Esophagus squamous epithelium (tissue), 4 donors: ENCODE measurements around the gene SUMO3.

Experiments used
- POLR2A ChIP-seq, 4 donors: fragments of 450-650 bp; IDR thresholded peaks; one replicate each; pipeline ENCODE4 v1.6.1; 2017; ENCODE audit warnings: antibody characterized with exemption in 4 of 4, mild to moderate bottlenecking in 4 of 4, moderate library complexity in 3 of 4
- TF ChIP-seq, protein P1 (sequence below), 6 experiments: fragments of 450-650 bp in 4 of 6; fragments of 200-600 bp in 2 of 6; sonication (generic) in 2 of 6; IDR thresholded peaks; one replicate each; pipeline ENCODE4 v1.5.1; 2016 to 2019; ENCODE audit warnings: antibody characterized with exemption in 6 of 6, mild to moderate bottlenecking in 4 of 6, moderate library complexity in 4 of 6

DNA sequence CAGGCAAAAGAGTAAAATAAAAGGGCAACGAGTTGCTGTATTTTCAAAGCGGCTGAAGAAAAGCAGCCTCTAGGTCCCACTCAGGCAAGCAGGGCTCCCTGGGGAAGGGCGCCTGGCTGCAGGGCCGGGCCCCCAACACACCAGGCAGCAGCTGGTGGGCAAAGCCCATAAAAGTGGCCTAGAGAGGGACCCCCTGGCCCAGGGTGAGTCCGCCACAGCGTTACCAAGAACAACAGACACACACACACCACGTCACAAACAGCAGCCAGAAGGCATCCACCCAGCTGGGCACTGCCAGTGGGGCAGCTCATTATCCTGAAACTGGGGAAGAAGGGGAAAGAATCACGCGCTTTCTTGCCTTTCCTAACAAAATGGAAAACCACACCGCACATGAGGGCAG, 4.7 kb downstream of the SUMO3 start:
- TF ChIP-seq, protein P1, sequence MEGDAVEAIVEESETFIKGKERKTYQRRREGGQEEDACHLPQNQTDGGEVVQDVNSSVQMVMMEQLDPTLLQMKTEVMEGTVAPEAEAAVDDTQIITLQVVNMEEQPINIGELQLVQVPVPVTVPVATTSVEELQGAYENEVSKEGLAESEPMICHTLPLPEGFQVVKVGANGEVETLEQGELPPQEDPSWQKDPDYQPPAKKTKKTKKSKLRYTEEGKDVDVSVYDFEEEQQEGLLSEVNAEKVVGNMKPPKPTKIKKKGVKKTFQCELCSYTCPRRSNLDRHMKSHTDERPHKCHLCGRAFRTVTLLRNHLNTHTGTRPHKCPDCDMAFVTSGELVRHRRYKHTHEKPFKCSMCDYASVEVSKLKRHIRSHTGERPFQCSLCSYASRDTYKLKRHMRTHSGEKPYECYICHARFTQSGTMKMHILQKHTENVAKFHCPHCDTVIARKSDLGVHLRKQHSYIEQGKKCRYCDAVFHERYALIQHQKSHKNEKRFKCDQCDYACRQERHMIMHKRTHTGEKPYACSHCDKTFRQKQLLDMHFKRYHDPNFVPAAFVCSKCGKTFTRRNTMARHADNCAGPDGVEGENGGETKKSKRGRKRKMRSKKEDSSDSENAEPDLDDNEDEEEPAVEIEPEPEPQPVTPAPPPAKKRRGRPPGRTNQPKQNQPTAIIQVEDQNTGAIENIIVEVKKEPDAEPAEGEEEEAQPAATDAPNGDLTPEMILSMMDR (IDR thresholded peaks at IDR 0.05): no peak
- no peak for TF ChIP-seq POLR2A (IDR thresholded peaks at IDR 0.05)
